AG10803 (cell line): ENCODE results near the gene SNUPN.
"Not testable (repeated sequence)": the region's sequence is repeated elsewhere in the genome, so short reads cannot be mapped to it uniquely, and the experiment has no call there.

ENCODE experiments used
- DNase-seq: peaks from one replicate; pipeline ENCODE4 v3.0.0; 2010; ENCODE audit warnings: low read depth
- H3K4me3 ChIP-seq: 2 replicates; pipeline ENCODE4 v1.5.1; 2011; ENCODE audit warnings: mild to moderate bottlenecking, low read length, control low read depth
- CTCF ChIP-seq: conservative IDR thresholded peaks from 2 replicates; pipeline ENCODE4 v1.5.1; 2011; ENCODE audit warnings: mild to moderate bottlenecking, low read length, control low read depth, inconsistent platforms

The SNUPN gene

GRCh38 chr15:75573648-75574384 is 51.7 kb downstream of the SNUPN start:
- no peak for DNase-seq
- no peak for TF ChIP-seq CTCF
- H3K4me3 ChIP-seq = no peak overlapping the region

- peak; percentile 40 for DNase-seq
- no peak for TF ChIP-seq CTCF
- H3K4me3 ChIP-seq = no peak overlapping the region
These were observed 55.2 kb downstream of the SNUPN start for GRCh38 chr15:75570126-75570845.

- TF ChIP-seq CTCF = no peak
- DNase-seq = peak; percentile 46
- no peak overlapping the region for H3K4me3 ChIP-seq
These were observed 60.2 kb downstream of the SNUPN start for GRCh38 chr15:75565062-75565970.

GRCh38 chr15:75561888-75562287 is 63.6 kb downstream of the SNUPN start:
- no peak overlapping the region for H3K4me3 ChIP-seq
- no peak for DNase-seq
- no peak for TF ChIP-seq CTCF

GRCh38 chr15:75559360-75559759 is 66.2 kb downstream of the SNUPN start:
- not testable (repeated sequence) for H3K4me3 ChIP-seq, DNase-seq

GRCh38 chr15:75558955-75559354 is 66.6 kb downstream of the SNUPN start:
- not testable (repeated sequence) for H3K4me3 ChIP-seq, DNase-seq

- DNase-seq = peak; percentile 66
- no peak for TF ChIP-seq CTCF
- no peak overlapping the region for H3K4me3 ChIP-seq
These were observed 70.8 kb downstream of the SNUPN start for GRCh38 chr15:75554717-75555116.
